Left ventricle myocardium inferior (tissue), 1 donor: ENCODE measurements around the gene PTBP2. TPM values are rescaled to one million over a fixed set of nuclear protein-coding genes. Genes with fewer than 3 reads are reported as not detected.

Experiments
- DNase-seq: peaks from one replicate; pipeline ENCODE4 v3.0.0-alpha.2; 2020
- H3K27ac ChIP-seq: fragments of 200-600 bp; replicated peaks from 2 replicates; pipeline ENCODE4 v1.8.0; 2021
- H3K27me3 ChIP-seq: fragments of 200-600 bp; 2 replicates; pipeline ENCODE4 v1.8.0; 2021; ENCODE audit warnings: low read depth
- H3K36me3 ChIP-seq: fragments of 200-600 bp; 2 replicates; pipeline ENCODE4 v1.8.0; 2021
- H3K4me1 ChIP-seq: fragments of 200-600 bp; 2 replicates; pipeline ENCODE4 v1.8.0; 2021
- H3K4me3 ChIP-seq: fragments of 200-600 bp; 2 replicates; pipeline ENCODE4 v1.8.0; 2021; ENCODE audit warnings: mild to moderate bottlenecking, moderate library complexity
- H3K9me3 ChIP-seq: fragments of 200-600 bp; replicated peaks from 2 replicates; pipeline ENCODE4 v1.8.0; 2021
- CTCF ChIP-seq: fragments of 200-600 bp; IDR thresholded peaks from 2 replicates; pipeline ENCODE4 v1.8.0; 2021; ENCODE audit warnings: antibody characterized with exemption, mild to moderate bottlenecking, borderline replicate concordance
- intact Hi-C: fragments of 100-400 bp; cut with micrococcal nuclease; formaldehyde crosslinking; loops from one replicate; pipeline ENCODE4 v1.11.0; 2022
- total RNA-seq: library from RNA; stranded (reverse); fragmentation: NEBNext Ultra II Directional; extraction: Animal tissue kit (Norgen Biotek cat#: 25700); gene quantifications from one replicate; pipeline ENCODE4 v1.2.1, GENCODE V29; 2021
- donor health status: DM: no; HTN: yes; CAD: no; lungs with severe emphysema.

The PTBP2 gene
- total RNA-seq, 1 donor from 2014 or later, result 10.3 TPM

DNA sequence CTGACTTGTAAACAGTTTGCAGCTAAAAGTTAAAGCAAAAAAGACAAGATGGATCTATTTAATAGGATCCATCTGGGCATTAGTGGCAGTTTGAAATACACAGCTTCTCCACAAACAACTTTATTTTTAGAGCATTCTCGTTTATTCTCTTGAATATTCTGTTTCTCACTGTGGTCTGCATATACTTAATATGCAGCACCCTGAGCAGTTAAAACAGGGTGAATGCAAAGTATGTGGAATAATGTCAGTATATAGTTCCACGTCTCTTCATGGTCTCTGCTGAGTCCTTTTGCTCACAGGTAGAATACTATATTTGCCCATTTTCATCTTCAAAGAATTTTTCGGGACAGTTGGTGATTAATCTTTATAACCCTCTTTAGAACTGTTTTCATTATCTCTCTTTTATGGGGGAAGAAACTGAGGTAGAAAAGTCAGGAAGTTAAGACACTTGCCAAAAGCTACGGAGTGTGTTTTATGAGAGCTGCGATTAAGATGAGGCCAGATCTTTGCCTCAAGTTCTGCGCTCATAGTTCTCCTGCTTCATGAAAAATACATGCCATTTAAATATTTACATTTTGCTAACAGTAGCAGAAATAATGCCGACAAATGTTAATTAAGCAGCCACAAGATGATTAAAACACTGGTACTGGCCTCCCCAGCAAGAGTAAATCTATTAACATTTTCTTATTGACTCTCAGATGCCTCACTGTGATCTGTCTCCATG, 115.6 kb downstream of the PTBP2 start:
- Histone ChIP-seq H3K27ac (no peak overlapping the region), H3K9me3 (no peaks in the 10 kb centered on the region), H3K4me1 (no peaks in the 10 kb centered on the region), H3K27me3 (no peaks in the 10 kb centered on the region), H3K36me3 (no peaks in the 10 kb centered on the region), H3K4me3 (no peak overlapping the region)
- no peak for DNase-seq
- intact Hi-C loops, result no loop called here
- TF ChIP-seq CTCF, result no peak

DNA sequence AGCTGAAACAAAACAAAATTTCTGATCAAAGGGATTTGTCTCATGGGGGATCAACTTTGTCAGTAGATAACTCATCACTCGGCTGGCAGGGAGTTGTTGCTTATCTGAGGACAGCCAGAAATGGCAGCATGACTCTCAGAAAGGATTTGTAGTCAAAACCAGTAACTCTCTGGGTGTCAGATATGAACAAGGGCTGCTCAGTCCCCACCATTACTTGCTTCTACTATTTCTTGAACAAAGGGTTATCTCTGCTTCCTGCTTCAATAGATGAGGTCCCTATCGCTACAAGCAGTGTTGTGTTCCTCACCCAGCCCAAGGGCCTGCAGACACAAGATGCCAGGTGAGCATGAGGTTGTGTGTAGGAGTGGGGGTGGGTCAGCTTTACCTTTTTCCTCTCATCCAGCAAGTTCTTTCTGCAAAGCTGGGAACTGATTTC, 116.2 kb downstream of the PTBP2 start:
- no peaks in the 10 kb centered on the region for H3K27me3 ChIP-seq
- H3K4me3 ChIP-seq, result no peak overlapping the region
- no peak overlapping the region for H3K27ac ChIP-seq
- DNase-seq, result no peak
- no peaks in the 10 kb centered on the region for H3K36me3 ChIP-seq
- intact Hi-C loops, result no loop called here
- H3K9me3 ChIP-seq, result no peaks in the 10 kb centered on the region
- no peaks in the 10 kb centered on the region for H3K4me1 ChIP-seq
- no peak for TF ChIP-seq CTCF

- TF ChIP-seq CTCF, result no peak
- H3K36me3 ChIP-seq, result no peaks in the 10 kb centered on the region
- H3K27me3 ChIP-seq, result no peaks in the 10 kb centered on the region
- intact Hi-C loops, result no loop called here
- no peak overlapping the region for H3K4me3 ChIP-seq
- no peak for DNase-seq
- H3K9me3 ChIP-seq, result no peaks in the 10 kb centered on the region
- H3K4me1 ChIP-seq, result no peaks in the 10 kb centered on the region
- no peak overlapping the region for H3K27ac ChIP-seq
Measured at GRCh38 chr1:96840396-96840795, 118.8 kb downstream of the PTBP2 start.

DNA sequence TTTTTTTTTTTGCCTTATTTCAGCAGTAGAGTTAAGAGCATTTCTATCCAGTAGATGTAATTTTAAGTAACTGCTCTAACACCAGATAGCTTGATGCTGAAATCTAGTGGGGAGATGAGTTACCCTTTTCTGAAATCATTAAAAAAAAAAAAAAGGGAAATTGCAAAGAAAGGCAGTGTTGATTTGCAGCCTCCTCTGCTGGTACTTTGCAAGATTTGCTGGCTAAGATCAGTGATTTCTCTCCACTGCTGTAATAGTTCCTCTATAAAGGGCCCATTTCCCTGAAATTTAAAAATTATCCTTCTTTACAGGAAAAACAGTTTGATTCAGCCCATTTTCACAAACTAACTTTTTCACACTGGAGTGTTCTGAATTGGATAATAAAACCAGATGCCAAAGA, 120.6 kb downstream of the PTBP2 start:
- intact Hi-C loops, result no loop called here
- H3K4me3 ChIP-seq, result no peak overlapping the region
- no peaks in the 10 kb centered on the region for H3K4me1 ChIP-seq
- TF ChIP-seq CTCF, result no peak
- H3K9me3 ChIP-seq, result no peaks in the 10 kb centered on the region
- H3K27me3 ChIP-seq, result no peaks in the 10 kb centered on the region
- DNase-seq, result no peak
- H3K36me3 ChIP-seq, result no peaks in the 10 kb centered on the region
- H3K27ac ChIP-seq, result no peak overlapping the region

- Histone ChIP-seq H3K4me3 (no peak overlapping the region), H3K27me3 (no peaks in the 10 kb centered on the region), H3K9me3 (no peaks in the 10 kb centered on the region), H3K27ac (no peak overlapping the region), H3K4me1 (no peaks in the 10 kb centered on the region), H3K36me3 (no peaks in the 10 kb centered on the region)
- no peak for DNase-seq
- intact Hi-C loops, result no loop called here
- no peak for TF ChIP-seq CTCF
Measured at GRCh38 chr1:96843196-96843595, 121.6 kb downstream of the PTBP2 start.
